Right renal cortex interstitium (tissue), 3 donors: ENCODE results near the gene FCRL5. TPM values are rescaled to one million over a fixed set of nuclear protein-coding genes. Genes with fewer than 3 reads are reported as not detected.
"Not testable (repeated sequence)": the region's sequence is repeated elsewhere in the genome, so short reads cannot be mapped to it uniquely, and the experiment has no call there.

Experiments
- DNase-seq, 3 donors: peaks; one replicate each; pipeline ENCODE4 v3.0.0-alpha.2; 2013; ENCODE audit warnings: low read depth in 3 of 3, low spot score in 2 of 3
- polyA plus RNA-seq, 3 donors: library from polyadenylated mRNA; unstranded; fragments of 120-200 nt; gene quantifications; one replicate each; pipeline ENCODE4 v1.2.1, GENCODE V29; 2013; ENCODE audit not compliant: insufficient read length in 3 of 3

FCRL5 gene
- polyA plus RNA-seq, 3 donors: 0.04 to 0.10 (median 0.04) TPM

DNA sequence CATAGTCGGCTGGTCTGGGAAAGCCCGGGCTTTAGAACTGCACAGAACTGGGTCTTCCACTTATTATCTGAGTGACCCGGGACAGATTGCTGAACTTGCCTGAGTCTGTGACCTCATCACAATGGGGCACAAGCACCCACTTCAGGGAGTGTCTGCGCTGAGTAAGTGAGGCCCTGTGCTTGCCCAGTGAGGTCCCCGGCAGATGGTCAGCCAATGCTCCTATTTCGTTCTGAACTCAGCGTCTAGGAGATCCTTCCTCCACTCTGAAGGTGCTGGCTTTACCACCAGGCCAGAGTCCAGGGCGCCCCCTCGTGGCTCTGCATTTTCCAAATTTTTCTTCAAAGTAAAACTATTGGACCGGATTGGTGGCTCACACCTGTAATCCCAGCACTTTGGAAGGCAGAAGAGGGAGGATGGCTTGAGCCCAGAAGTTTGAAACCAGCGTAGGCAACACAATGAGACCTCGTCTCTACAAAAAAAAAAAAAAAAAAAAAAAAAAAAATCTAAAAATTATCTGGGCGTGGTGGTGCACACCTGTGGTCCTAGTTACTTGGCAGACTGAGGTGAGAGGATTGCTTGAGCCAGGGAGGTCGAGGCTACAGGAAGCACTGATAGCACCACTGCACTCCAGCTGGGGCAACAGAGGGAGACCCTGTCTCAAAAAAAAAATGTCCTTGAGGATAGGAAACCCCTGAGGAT is 61.7 kb downstream of the FCRL5 start:
- DNase-seq: no peak

GRCh38 chr1:157488156-157488555 is 64.2 kb downstream of the FCRL5 start:
- no peak for DNase-seq

GRCh38 chr1:157487504-157487903 is 64.8 kb downstream of the FCRL5 start:
- DNase-seq: no peak

- no peak for DNase-seq
These were observed 65.2 kb downstream of the FCRL5 start for GRCh38 chr1:157487096-157487495.

DNA sequence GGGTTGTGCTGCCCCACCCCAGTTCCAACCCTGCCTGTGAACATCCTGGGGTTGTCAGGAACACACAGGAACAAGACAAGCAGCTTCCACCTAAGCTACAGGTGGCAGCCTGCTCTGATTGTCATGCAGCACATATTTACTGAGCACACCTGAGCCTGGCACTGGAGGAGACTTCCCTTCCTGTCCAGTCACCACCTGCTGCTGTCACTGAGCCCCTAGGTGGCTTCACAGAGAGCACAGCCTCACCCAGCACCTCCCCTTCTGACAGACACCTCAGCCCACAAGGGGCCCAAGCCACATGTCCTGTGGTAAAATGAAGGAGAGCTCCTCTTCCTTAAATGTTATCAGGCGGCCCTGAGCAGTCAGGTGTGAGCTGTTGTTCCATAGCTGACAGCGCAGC is 65.9 kb downstream of the FCRL5 start:
- DNase-seq: not testable (repeated sequence)

DNA sequence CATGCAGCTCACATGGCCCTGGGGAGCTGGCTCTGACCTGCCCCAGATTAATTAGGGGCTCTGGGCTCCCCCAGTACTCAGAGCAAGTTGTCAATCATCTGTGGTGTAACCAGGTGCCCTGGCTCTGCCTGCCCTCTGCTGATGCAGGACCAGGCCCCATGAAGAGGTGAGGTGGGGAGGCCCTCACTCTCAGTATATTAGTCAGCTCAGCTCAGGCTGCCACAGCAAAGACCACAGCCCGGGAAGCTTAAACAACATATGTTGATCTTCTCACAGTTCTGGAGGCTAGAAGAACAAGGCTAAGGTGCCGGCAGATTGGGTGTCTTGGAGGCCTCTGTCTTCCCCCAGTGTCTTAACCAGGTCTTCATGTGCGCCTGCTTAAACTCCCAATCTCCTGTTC is 66.5 kb downstream of the FCRL5 start:
- DNase-seq: no peak

DNA sequence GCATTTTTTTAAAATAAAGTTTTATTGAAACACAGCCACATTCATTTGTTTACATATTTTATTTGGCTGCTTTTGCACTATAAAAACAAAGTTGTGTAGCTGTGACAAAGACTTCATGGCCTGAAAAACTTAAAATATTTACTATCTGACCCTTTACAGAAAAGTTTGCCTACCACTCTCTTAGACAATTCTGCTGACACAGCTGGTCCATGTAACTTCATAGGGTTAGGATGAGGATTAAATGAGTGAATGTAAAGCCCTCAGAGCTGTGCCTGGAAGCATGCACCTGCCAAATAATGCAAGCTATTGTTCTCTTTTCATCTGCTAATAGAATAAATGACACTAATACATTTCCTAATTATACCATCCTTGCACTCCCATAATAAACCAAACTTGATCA is 67.7 kb downstream of the FCRL5 start:
- DNase-seq: no peak

DNA sequence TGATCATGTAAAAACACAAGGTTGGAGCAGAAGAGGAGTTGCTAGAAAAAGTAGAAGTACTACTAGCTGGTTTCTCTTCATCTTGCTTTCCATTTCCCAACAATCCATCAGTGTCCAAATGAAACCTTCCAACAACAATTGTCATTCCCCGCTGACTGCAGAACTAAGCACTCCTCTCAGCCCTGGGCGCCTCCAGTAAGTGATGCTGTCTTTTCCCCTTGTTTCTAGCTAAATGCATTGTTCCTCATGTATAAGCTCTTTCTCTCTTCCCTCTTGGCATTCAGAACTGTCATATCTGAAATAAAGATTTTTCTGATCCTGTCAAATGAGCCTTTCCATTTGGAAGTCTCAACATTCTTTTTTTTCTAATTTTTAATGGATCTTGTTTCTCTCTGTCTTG is 68.7 kb downstream of the FCRL5 start:
- DNase-seq: no peak

GRCh38 chr1:157482717-157483116 is 69.6 kb downstream of the FCRL5 start:
- no peak for DNase-seq

DNA sequence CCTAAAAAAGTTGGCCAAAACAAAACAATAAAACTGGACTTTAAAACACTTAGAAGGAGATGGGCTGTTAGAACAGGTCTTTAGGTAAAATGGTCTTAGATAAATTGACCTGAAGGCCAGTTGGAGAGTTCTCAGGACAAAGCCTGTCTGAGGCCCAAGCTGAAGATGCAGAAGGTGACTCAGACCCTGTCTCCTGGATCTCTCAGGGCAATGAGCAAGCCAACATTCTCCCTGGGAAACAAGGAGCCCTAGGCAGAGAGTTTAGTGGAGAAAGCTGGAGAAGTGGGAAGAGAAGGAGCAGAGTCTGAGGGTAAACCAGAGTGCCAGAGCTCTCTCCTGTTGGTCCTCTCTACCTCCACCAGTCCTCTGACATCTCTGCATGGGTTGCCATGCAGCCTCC is 70.1 kb downstream of the FCRL5 start:
- DNase-seq: no peak

DNA sequence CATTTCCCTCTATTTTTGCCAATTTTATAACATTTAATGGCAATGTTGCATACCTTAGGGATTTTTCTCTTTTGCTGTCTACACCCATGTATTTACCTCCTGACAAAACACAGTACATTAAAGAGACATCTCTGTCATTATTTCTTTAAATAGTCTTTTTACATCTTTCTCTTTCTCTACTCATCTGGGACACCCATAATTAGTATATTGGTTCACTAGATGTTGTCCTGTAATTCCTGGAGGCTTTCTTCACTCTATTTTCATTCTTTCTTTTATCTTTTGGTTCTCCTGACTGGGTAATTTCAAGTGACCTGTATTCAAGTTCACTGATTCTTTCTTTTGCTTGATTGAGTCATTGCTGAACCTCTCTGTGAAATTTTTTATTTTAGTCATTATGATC is 74.3 kb downstream of the FCRL5 start:
- no peak for DNase-seq

DNA sequence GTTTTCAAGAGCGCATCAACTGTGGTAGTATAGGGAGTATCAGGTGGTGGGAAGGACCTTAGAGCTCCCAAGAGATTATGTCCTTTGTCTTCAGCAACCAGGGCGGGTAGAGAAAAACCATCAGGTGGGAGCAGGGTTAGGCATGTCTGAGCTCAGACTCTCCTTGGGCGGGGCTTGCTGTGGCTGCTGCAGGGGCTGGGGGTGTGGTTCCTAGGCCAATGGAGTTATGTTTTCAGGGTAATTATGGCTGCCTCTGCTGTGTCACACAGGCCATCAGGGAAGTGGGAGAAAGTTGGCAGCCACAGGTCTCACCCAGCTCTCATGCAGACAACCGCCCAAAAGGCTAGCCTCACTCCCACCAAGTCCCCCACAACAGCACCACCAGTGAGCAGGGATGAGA is 74.9 kb downstream of the FCRL5 start:
- no peak for DNase-seq

DNA sequence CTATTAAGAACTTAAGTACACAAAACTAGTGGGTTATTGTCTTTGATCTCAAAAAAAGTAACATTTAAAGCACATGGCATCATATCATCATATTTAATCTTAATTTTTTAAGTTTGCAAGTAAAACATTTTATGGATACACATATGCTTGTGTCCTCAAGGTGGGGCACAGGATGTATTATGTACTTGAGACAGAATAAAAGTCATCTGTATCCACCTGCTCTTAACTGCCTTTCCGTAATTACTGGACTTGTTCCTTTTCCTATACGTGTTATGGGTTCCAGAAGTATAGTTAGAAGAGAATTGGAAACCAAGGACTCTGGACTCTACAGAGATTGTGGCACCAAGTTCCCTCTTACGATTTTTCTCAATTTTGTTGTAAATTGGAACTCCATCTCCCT is 79.4 kb downstream of the FCRL5 start:
- DNase-seq: no peak

DNA sequence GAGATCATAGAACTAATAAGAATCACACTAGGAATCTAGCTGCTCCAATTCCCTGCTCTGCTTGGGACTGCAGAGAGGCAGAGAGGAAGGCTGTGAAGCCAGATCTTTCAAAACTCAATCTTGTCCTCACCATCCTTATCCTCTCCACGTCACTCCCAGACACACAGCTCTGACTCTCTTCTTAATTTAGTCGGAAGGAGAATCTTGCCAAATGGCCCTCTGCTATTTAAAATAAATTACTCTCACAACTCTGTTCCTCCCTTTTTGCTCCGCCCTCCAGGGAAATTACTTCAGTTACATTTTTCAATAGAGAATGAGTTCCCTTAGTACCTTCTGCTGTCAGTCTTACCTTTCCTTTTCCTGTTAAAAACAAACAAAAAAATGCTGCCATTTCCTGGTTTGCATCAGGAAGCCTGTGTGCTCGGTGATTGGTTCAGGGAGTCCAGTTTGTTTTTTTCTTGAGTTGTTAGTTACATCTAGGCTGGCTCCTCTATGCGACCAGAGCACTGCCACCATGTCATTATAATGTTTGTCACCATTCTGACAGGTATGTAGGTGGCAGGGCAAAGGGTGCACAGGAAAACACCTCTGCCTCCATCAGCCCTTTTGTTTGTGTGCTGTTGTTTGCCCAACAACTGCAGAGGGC is 80.1 kb downstream of the FCRL5 start:
- DNase-seq: no peak

DNA sequence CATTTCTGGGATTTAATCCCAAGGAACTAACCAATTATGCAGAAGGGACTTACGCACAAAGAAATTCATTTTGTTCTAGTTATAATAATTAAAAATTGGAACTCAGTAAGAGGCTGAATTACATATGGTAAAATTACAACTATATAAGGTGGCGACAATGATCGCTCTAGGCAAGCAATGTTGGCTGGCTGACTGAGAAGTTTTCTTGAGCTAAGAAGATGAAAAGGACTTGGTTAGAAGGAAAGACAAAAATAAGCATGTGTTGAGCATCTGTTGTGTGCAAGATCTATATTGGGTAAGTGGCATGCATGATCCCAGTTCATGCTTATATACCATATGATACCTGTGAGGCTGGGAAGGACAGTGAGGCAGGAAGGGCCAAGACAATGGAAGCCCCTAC is 80.8 kb downstream of the FCRL5 start:
- DNase-seq: no peak

- no peak for DNase-seq
These were observed 82.3 kb downstream of the FCRL5 start for GRCh38 chr1:157469752-157470675.

- DNase-seq: no peak
These were observed 83.0 kb downstream of the FCRL5 start for GRCh38 chr1:157469300-157469699.

GRCh38 chr1:157466011-157466410 is 86.3 kb downstream of the FCRL5 start:
- DNase-seq: no peak
